ENCODE data around the gene PATJ. TPM values are rescaled to one million over a fixed set of nuclear protein-coding genes. Genes with fewer than 3 reads are reported as not detected.

The PATJ gene
- 9.0 and 14.0 TPM in 2 replicates for total RNA-seq

DNA sequence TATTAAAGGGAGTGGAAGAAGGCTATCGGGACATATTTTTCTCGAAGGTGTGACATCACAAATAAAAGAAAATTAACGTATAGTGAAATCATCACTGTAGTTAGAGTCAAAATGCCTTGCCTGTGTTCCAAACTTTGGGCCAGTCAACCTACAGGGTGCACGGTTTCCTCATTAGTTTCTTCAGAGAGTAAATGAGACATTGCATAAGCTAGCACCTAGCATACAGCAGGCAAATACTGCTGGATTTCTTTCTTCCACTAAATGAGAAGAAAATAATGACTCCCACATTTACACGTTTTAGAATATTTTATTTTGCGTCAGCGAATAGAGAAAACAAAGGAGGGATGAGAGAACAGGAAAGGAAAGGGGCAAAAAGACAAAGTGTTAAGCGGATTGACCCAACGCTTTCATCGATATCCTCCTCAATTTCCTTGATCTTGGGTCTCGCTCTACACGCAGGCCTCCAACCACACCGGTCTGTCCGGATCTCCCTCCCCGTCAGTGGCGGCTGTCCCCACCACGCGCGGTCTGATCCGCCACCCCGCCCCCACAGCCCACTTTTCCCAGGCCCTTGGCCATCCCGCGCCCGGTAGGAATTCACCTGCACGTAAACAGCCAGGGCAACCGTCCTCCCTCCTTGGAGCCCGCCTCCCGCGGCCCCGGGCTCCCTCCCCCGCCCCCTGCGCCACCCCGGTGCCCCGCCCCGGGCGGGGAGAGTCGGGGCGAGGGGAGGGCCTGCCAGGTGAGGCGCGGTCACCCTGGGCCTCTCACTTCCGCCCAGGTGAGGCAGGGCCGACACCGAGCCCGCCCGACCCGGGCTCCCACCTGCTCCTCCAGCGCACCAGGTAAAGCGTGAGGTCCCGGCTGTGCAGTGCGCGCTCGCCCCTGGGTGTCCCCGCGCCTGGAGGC lies at the start of gene PATJ:
Gene PATJ (plus strand): TSS at position 770 of the 909 bp plus-strand sequence. CDS start 20,413 bp downstream, outside the sequence.

GRCh38 chr1:61724813-61725694 lies 17.2 kb upstream of the PATJ start, which contains the start of gene TM2D1:
TM2D1 (minus strand) TSS chr1:61725141; CDS start chr1:61725120, 21 bp downstream.

DNA sequence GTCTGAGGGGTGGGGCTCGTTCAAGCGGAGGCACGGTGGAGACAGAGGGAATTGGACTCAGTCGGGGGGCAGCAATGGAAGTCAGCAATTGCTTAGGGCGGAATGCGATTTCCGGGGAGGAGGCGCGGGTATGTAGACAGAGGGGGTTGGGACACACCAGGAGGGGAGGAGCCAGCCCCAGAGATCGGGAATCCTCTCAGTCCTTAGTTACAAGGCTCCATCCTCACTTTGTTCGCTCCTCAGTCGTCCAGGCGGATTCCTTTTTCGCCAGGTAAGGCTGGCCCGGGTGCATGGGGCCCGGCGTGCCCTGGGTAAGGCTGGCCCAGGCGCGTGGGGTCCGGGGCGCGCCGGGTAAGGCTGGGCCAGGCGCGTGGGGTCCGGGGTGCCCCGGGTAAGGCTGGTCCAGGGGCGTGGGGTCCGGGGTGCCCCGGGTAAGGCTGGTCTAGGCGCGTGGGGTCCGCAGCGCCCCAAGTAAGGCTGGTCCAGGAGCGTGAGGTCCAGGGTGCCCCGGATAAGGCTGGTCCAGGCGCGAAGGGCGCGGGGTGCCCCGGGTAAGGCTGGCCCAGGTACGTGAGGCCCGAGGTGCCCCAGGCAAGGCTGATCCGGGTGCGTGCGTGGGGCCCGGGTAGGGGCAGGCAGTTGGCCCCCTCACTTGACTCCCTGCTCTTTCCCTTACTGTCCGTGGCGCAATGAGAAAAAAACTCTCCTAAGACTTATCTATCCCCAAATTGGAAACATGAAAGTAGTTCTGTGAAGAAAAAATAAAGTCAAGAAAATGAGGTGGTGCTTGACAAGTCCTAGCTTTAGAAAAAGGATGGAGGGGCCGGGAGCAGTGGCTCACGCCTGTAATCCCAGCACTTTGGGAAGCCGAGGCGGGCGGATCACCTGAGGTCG lies 452.6 kb downstream of the PATJ start, which contains the start of gene L1TD1:
Gene L1TD1 (plus strand): TSS at position 199 of the 894 bp plus-strand sequence. CDS start 11,780 bp downstream, outside the sequence.

Other genes starting within 250 kb of the PATJ start
- 40.1 and 52.7 TPM in 2 replicates for gene TM2D1, start 17.3 kb upstream of the PATJ start, total RNA-seq